Ovary (tissue), 3 donors: ENCODE measurements around the gene TAAR2.

ENCODE experiments used
- EP300 ChIP-seq: sonication (generic); formaldehyde crosslinking; IDR thresholded peaks from one replicate; pipeline ENCODE4 v1.6.1; 2017; ENCODE audit warnings: antibody characterized with exemption
- POLR2A ChIP-seq: fragments of 450-650 bp; IDR thresholded peaks from one replicate; pipeline ENCODE4 v1.6.1; 2017; ENCODE audit warnings: antibody characterized with exemption, mild to moderate bottlenecking, moderate library complexity
- TF ChIP-seq, protein P1 (sequence below), 3 donors: fragments of 450-650 bp in 2 of 3; fragments of 200-600 bp in 1 of 3; IDR thresholded peaks; one replicate each; pipeline versions ENCODE4 v1.5.1 to v1.8.0; 2016 to 2022; ENCODE audit warnings: antibody characterized with exemption in 3 of 3, mild to moderate bottlenecking in 1 of 3
- donor health status: DM: no; HTN: no; CAD: no.

DNA sequence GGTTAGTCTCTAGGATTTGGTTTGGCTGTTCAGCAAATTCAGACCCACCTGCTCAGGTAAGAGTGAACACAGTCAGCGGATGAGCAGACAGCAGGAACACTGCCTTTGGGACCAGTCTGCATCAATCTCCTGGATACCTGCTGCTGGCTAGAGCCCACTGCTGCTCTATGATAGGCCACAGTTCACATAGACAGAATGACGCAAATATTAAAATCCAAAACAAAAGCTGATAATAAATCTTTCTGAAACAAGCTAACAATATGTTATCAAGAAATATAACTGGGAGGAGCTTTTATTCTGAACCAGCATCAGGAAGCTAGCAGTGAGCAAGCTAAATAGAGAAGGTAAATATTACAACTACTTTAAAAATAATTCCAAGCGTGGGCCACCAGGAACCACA, 35.0 kb upstream of the TAAR2 start, which contains the start of gene TAAR1:
- TF ChIP-seq, protein P1, sequence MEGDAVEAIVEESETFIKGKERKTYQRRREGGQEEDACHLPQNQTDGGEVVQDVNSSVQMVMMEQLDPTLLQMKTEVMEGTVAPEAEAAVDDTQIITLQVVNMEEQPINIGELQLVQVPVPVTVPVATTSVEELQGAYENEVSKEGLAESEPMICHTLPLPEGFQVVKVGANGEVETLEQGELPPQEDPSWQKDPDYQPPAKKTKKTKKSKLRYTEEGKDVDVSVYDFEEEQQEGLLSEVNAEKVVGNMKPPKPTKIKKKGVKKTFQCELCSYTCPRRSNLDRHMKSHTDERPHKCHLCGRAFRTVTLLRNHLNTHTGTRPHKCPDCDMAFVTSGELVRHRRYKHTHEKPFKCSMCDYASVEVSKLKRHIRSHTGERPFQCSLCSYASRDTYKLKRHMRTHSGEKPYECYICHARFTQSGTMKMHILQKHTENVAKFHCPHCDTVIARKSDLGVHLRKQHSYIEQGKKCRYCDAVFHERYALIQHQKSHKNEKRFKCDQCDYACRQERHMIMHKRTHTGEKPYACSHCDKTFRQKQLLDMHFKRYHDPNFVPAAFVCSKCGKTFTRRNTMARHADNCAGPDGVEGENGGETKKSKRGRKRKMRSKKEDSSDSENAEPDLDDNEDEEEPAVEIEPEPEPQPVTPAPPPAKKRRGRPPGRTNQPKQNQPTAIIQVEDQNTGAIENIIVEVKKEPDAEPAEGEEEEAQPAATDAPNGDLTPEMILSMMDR (IDR thresholded peaks at IDR 0.05), result no peak
- TF ChIP-seq EP300 (no peak), POLR2A (no peak)
